MM.1S (cell line): ENCODE results near the gene CEMP1.

Experiments used
- DNase-seq: peaks from one replicate; pipeline ENCODE4 v3.0.0-alpha.2; 2015
- H2AFZ ChIP-seq: fragments of 300-600 bp; sonication (generic); 2 replicates; pipeline ENCODE4 v1.6.0; 2016; ENCODE audit warnings: antibody characterized with exemption, low read length
- H3F3A ChIP-seq: fragments of 300-600 bp; sonication (generic); 2 replicates; pipeline ENCODE4 v1.6.1; 2016; ENCODE audit warnings: mild to moderate bottlenecking, antibody characterized with exemption, low read length, moderate library complexity, mixed read lengths; ENCODE audit not compliant: insufficient read depth
- H3K27ac ChIP-seq: fragments of 300-600 bp; sonication (generic); 2 replicates; pipeline ENCODE4 v1.5.1; 2016; ENCODE audit warnings: mild to moderate bottlenecking, low read length
- H3K27me3 ChIP-seq: fragments of 300-600 bp; sonication (generic); replicated peaks from 2 replicates; pipeline ENCODE4 v1.6.0; 2016; ENCODE audit warnings: low read length; ENCODE audit not compliant: insufficient read depth
- H3K36me3 ChIP-seq: fragments of 300-600 bp; sonication (generic); replicated peaks from 2 replicates; pipeline ENCODE4 v1.6.1; 2016; ENCODE audit warnings: mild to moderate bottlenecking, low read length, mixed read lengths; ENCODE audit not compliant: insufficient read depth
- H3K4me1 ChIP-seq: fragments of 300-600 bp; sonication (generic); 2 replicates; pipeline ENCODE4 v1.6.1; 2016; ENCODE audit warnings: low read length, mixed read lengths
- H3K4me2 ChIP-seq: fragments of 300-600 bp; sonication (generic); 2 replicates; pipeline ENCODE4 v1.6.0; 2016; ENCODE audit warnings: low read depth, low read length
- H3K4me3 ChIP-seq: fragments of 300-600 bp; sonication (generic); 2 replicates; pipeline ENCODE4 v1.5.1; 2016; ENCODE audit warnings: low read length, mixed read lengths
- H3K79me2 ChIP-seq: fragments of 300-600 bp; sonication (generic); 2 replicates; pipeline ENCODE4 v1.6.1; 2016; ENCODE audit warnings: mixed run types, low read length, mixed read lengths
- H3K9ac ChIP-seq: fragments of 300-600 bp; sonication (generic); 2 replicates; pipeline ENCODE4 v1.6.1; 2016; ENCODE audit warnings: low read length, mixed read lengths
- H3K9me2 ChIP-seq: fragments of 300-600 bp; sonication (generic); replicated peaks from 2 replicates; pipeline ENCODE4 v1.6.1; 2016; ENCODE audit warnings: mild to moderate bottlenecking, low read length, mixed read lengths; ENCODE audit not compliant: insufficient read depth
- H3K9me3 ChIP-seq: fragments of 300-600 bp; sonication (generic); replicated peaks from 2 replicates; pipeline ENCODE4 v1.6.1; 2016; ENCODE audit warnings: mild to moderate bottlenecking, low read length, mixed read lengths; ENCODE audit not compliant: insufficient read depth
- H4K20me1 ChIP-seq: fragments of 300-600 bp; sonication (generic); 2 replicates; pipeline ENCODE4 v1.6.1; 2016; ENCODE audit warnings: mild to moderate bottlenecking, low read length, moderate library complexity, mixed read lengths; ENCODE audit not compliant: insufficient read depth
- CTCF ChIP-seq: fragments of 300-600 bp; sonication (generic); IDR thresholded peaks from 2 replicates; pipeline ENCODE4 v1.5.1; 2016; ENCODE audit warnings: antibody characterized with exemption, low read length, mixed read lengths
- EZH2 ChIP-seq: fragments of 300-600 bp; sonication (generic); optimal IDR thresholded peaks from 2 replicates; pipeline ENCODE3; 2017; ENCODE audit warnings: low read depth, mild to moderate bottlenecking, antibody characterized with exemption, low read length, mixed read lengths
- EZH2phosphoT487 ChIP-seq: fragments of 300-600 bp; sonication (generic); IDR thresholded peaks from 2 replicates; pipeline ENCODE4 v1.6.1; 2018; ENCODE audit warnings: antibody characterized with exemption, low read length

CEMP1 gene

GRCh38 chr16:2532494-2533141 is 1.4 kb upstream of the CEMP1 start:
- H3K9me2 ChIP-seq = no peaks in the 10 kb centered on the region
- H3K27ac ChIP-seq = peak overlapping the region; percentile 84
- H3K27me3 ChIP-seq = no peaks in the 10 kb centered on the region
- H3F3A ChIP-seq = peaks cover 26% of the 10 kb centered on the region
- peak overlapping the region; percentile 70 for H3K4me3 ChIP-seq
- peak overlapping the region; percentile 70 for H3K4me2 ChIP-seq
- H3K36me3 ChIP-seq = no peaks in the 10 kb centered on the region
- no peaks in the 10 kb centered on the region for H3K79me2 ChIP-seq
- H3K9ac ChIP-seq = peak overlapping the region; percentile 80
- peak overlapping the region; percentile 81 for H2AFZ ChIP-seq
- H3K4me1 ChIP-seq = peaks cover 9% of the 10 kb centered on the region
- H3K9me3 ChIP-seq = no peaks in the 10 kb centered on the region
- no peaks in the 10 kb centered on the region for H4K20me1 ChIP-seq
- peak; percentile 61 for DNase-seq
- TF ChIP-seq CTCF (no peak), EZH2 (no peak), EZH2phosphoT487 (no peak)

GRCh38 chr16:2531696-2532493 is 687 bp upstream of the CEMP1 start:
- Histone ChIP-seq H4K20me1 (no peaks in the 10 kb centered on the region), H3F3A (peaks cover 20% of the 10 kb centered on the region), H3K27me3 (no peaks in the 10 kb centered on the region), H3K27ac (peak overlapping the region; percentile 84), H3K4me3 (peak overlapping the region; percentile 70), H3K9me2 (no peaks in the 10 kb centered on the region), H3K9me3 (no peaks in the 10 kb centered on the region), H2AFZ (peak overlapping the region; percentile 81), H3K79me2 (peaks cover 5% of the 10 kb centered on the region), H3K4me1 (peaks cover 9% of the 10 kb centered on the region), H3K36me3 (no peaks in the 10 kb centered on the region), H3K9ac (peak overlapping the region; percentile 80), H3K4me2 (peak overlapping the region; percentile 79)
- DNase-seq = peak; percentile 99
- TF ChIP-seq EZH2 = no peak
- TF ChIP-seq CTCF = no peak
- no peak for TF ChIP-seq EZH2phosphoT487

GRCh38 chr16:2530629-2531318 is 434 bp downstream of the CEMP1 start:
- H4K20me1 ChIP-seq = no peaks in the 10 kb centered on the region
- no peaks in the 10 kb centered on the region for H3K36me3 ChIP-seq
- DNase-seq = no peak
- peaks cover 9% of the 10 kb centered on the region for H3K4me1 ChIP-seq
- H3K9me3 ChIP-seq = no peaks in the 10 kb centered on the region
- no peaks in the 10 kb centered on the region for H3K9me2 ChIP-seq
- peaks cover 13% of the 10 kb centered on the region for H3K79me2 ChIP-seq
- H3K27ac ChIP-seq = peak overlapping the region; percentile 59; the same call in 1 of the 2 replicates
- peak overlapping the region; percentile 79 for H3K4me2 ChIP-seq
- no peaks in the 10 kb centered on the region for H3K27me3 ChIP-seq
- TF ChIP-seq CTCF (no peak), EZH2phosphoT487 (no peak), EZH2 (no peak)
- H3K9ac ChIP-seq = peak overlapping the region; percentile 63
- peak overlapping the region; percentile 52 for H3K4me3 ChIP-seq
- H3F3A ChIP-seq = peaks cover 20% of the 10 kb centered on the region
- H2AFZ ChIP-seq = no peak overlapping the region
